ENCODE results near the gene FAM174A.

The FAM174A gene

DNA sequence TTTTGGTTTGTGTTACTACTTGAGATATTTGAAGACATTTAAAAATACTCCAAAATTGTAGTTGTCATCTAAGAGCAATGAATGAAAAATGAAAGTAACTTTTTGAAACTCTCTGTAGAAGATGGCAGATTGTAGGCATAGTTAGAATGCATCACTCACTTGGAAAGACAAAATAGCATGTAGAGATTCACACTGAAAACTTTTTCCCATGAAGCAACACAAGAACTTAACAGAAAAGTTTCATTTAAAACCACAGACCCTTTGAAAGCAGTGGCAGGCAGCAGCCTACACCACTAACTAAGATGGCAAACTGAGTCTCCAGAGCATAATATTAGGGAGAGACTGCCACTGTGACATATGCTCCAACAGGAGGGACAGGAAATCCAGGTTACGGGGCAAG is 18.9 kb upstream of the FAM174A start:
- Mint-ChIP-seq H3K4me3 (no peak overlapping the region), H3K27ac (no peak overlapping the region), H3K36me3 (ENCODE audit: low read depth) (peaks cover 4% of the 10 kb centered on the region), H3K9me3 (peaks cover 20% of the 10 kb centered on the region), H3K4me1 (no peaks in the 10 kb centered on the region), H3K27me3 (ENCODE audit: low read depth) (no peaks in the 10 kb centered on the region)
- TF ChIP-seq, protein P1, sequence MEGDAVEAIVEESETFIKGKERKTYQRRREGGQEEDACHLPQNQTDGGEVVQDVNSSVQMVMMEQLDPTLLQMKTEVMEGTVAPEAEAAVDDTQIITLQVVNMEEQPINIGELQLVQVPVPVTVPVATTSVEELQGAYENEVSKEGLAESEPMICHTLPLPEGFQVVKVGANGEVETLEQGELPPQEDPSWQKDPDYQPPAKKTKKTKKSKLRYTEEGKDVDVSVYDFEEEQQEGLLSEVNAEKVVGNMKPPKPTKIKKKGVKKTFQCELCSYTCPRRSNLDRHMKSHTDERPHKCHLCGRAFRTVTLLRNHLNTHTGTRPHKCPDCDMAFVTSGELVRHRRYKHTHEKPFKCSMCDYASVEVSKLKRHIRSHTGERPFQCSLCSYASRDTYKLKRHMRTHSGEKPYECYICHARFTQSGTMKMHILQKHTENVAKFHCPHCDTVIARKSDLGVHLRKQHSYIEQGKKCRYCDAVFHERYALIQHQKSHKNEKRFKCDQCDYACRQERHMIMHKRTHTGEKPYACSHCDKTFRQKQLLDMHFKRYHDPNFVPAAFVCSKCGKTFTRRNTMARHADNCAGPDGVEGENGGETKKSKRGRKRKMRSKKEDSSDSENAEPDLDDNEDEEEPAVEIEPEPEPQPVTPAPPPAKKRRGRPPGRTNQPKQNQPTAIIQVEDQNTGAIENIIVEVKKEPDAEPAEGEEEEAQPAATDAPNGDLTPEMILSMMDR (IDR thresholded peaks at IDR 0.05; ENCODE audit: unreplicated experiment in 3 of 3): no peak

DNA sequence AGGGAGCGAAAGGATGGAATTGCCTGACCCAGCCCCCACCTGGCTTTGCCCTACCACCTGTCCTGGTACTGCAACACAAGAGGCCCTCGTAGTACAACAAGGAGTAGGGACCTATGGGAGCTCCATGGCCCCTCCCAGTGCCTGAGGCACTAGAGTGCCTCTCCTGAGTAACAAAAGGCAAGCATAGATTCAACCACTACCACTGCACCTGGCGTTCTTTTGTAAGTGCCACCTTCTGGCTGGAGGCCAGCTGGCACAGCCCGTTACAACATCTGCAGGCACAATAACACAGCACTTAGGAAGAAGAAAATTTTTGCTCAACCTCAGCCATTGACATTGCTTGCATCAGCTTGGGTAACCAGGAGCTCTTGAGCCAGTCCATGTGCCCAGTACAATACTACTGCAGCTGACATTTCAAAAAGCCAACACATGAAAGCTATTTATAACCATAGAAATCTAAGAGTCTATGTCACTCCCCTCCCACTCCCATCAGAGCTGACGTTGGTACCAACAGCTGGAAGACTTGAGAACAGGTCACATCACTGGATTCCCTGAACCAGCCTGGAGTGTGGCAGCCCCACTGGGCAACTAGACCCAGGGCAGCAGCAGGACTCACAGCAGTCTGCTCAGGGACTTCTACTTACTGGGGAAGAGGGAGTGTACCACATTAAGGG is 17.7 kb upstream of the FAM174A start:
- H3K4me1 Mint-ChIP-seq: no peaks in the 10 kb centered on the region
- H3K9me3 Mint-ChIP-seq: peaks cover 23% of the 10 kb centered on the region
- peaks cover 4% of the 10 kb centered on the region for H3K36me3 Mint-ChIP-seq (ENCODE audit: low read depth)
- no peaks in the 10 kb centered on the region for H3K27me3 Mint-ChIP-seq (ENCODE audit: low read depth)
- H3K4me3 Mint-ChIP-seq: no peak overlapping the region
- TF ChIP-seq, protein P1 (IDR thresholded peaks at IDR 0.05; ENCODE audit: unreplicated experiment in 3 of 3): no peak
- H3K27ac Mint-ChIP-seq: no peak overlapping the region

DNA sequence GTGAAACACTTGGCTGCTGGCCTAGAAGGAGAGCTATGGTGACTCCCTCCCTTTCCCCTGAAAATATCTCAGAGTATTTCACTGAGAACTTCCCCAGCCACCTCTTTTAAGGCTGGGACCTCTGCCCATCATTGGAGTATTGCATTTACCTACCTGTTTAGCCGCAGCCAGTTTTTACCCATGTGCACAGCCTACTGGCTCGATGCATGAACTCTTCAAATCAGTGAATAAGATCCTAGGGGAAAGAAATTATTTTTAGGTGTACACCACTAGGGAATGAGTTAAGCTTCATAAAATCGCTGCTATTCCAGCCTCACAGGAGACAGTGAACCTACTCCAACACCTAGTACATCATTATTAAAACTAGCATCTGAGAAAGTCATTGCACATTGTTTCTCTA is 16.8 kb upstream of the FAM174A start:
- TF ChIP-seq, protein P1 (IDR thresholded peaks at IDR 0.05; ENCODE audit: unreplicated experiment in 3 of 3): no peak
- Mint-ChIP-seq H3K9me3 (peaks cover 27% of the 10 kb centered on the region), H3K4me1 (no peaks in the 10 kb centered on the region), H3K36me3 (ENCODE audit: low read depth) (peaks cover 4% of the 10 kb centered on the region), H3K27ac (no peak overlapping the region), H3K4me3 (no peak overlapping the region), H3K27me3 (ENCODE audit: low read depth) (no peaks in the 10 kb centered on the region)

DNA sequence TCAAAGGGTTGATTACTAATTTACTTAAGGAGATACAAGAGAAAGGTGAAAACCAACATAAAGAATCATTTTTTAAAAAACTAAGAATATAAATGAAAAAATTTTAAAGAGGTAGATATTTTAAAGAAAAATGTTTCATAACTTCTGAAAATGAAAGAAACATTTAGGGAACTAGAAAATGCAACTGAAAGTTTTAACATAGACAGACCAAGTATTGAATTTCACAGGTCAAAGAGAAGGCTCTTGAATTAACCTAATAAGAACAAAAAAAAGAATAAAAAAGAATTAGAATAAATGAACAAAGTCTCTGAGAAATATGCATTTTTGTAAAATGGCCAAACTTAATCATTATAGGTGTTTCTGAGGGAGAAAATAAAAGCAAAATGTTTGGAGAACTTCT is 16.1 kb upstream of the FAM174A start:
- H3K9me3 Mint-ChIP-seq: peaks cover 27% of the 10 kb centered on the region
- H3K27ac Mint-ChIP-seq: no peak overlapping the region
- H3K27me3 Mint-ChIP-seq (ENCODE audit: low read depth): no peaks in the 10 kb centered on the region
- H3K36me3 Mint-ChIP-seq (ENCODE audit: low read depth): peaks cover 4% of the 10 kb centered on the region
- no peaks in the 10 kb centered on the region for H3K4me1 Mint-ChIP-seq
- H3K4me3 Mint-ChIP-seq: no peak overlapping the region
- TF ChIP-seq, protein P1 (IDR thresholded peaks at IDR 0.05; ENCODE audit: unreplicated experiment in 3 of 3): no peak

DNA sequence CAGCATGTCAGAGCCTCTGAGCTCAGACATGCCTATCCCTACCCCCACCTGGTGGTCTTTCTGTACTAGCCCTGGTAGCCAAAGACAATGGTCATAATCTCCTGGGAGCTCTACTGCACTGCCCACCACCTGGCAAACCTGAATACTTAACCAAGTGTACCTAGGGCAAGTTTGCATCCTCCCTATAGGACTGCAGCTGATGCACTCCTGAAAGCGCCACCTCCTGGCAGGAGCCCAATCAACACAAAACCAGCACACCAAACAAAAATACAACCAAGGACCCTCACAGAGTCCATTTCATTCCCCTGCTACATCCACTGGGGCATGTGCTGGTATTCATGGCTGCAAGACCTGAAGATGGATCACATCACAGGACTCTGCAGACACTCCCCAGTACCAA is 14.8 kb upstream of the FAM174A start:
- peaks cover 34% of the 10 kb centered on the region for H3K9me3 Mint-ChIP-seq
- peaks cover 4% of the 10 kb centered on the region for H3K36me3 Mint-ChIP-seq (ENCODE audit: low read depth)
- H3K27ac Mint-ChIP-seq: no peak overlapping the region
- H3K4me1 Mint-ChIP-seq: no peaks in the 10 kb centered on the region
- no peaks in the 10 kb centered on the region for H3K27me3 Mint-ChIP-seq (ENCODE audit: low read depth)
- no peak overlapping the region for H3K4me3 Mint-ChIP-seq
- TF ChIP-seq, protein P1 (IDR thresholded peaks at IDR 0.05; ENCODE audit: unreplicated experiment in 3 of 3): no peak

DNA sequence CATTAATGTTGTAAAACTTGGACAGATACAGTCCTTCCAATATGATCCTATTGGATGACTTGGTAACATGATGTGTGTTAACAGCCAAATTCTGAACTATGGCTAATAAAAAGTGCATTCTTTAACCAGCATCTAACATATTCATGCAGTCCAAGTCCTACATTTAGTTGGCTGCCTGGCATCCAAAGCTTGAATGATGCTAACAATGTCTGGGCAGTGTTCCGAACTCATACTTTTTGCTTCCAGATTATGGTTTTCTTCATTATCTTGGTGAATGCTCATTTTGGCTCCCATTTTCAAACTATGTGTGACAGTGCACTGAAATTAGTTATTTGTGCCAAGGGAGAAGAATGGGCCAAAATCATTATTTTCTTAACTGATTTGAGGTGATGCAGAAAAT is 2.8 kb downstream of the FAM174A start:
- Mint-ChIP-seq H3K9me3 (peaks cover 4% of the 10 kb centered on the region), H3K36me3 (ENCODE audit: low read depth) (peaks cover 7% of the 10 kb centered on the region), H3K27ac (no peak overlapping the region)

More for the DNA sequence above, 2.8 kb downstream of the FAM174A start:
- Mint-ChIP-seq H3K4me3 (peak overlapping the region; percentile 4 to 43 (median 41)), H3K4me1 (peaks cover 24% of the 10 kb centered on the region), H3K27me3 (ENCODE audit: low read depth) (no peaks in the 10 kb centered on the region)
- TF ChIP-seq, protein P1 (IDR thresholded peaks at IDR 0.05; ENCODE audit: unreplicated experiment in 3 of 3): no peak

All from nephron (organoid).